GM19351 (cell line): ENCODE data around the gene KLC3.
"Not testable (repeated sequence)": the region's sequence is repeated elsewhere in the genome, so short reads cannot be mapped to it uniquely, and the experiment has no call there.

ENCODE experiments used
- ATAC-seq: cut with Tn5 transposase; IDR thresholded peaks from one replicate; pipeline ENCODE4 v1.9.1; 2021; ENCODE audit warnings: mild to moderate bottlenecking, moderate library complexity; ENCODE audit not compliant: unreplicated experiment

KLC3 gene

GRCh38 chr19:45315304-45315703 is 25.2 kb upstream of the KLC3 start:
- ATAC-seq: no peak

- no peak for ATAC-seq
Observed at GRCh38 chr19:45320997-45321775, 19.4 kb upstream of the KLC3 start.

DNA sequence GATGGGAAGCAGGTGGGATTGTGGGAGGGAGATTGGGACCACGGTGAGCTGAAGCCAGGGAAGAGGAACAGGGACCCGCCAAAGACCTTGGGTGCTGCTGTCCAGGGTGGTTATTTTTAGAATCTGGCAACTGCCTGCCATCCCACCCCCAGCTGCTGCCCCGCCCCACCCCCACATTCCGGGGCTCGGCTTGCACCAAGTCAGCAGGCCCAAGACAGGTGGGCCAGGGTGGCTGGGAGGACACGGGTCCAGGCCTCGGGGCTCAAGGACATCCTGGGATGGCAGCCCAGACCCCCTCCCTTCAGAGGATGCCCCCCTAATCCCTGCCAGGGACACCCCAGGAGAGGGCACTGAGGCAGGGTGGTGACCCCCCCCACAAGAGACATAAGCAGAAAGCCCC is 18.7 kb upstream of the KLC3 start:
- ATAC-seq: no peak

GRCh38 chr19:45322311-45322710 is 18.2 kb upstream of the KLC3 start:
- ATAC-seq: no peak

DNA sequence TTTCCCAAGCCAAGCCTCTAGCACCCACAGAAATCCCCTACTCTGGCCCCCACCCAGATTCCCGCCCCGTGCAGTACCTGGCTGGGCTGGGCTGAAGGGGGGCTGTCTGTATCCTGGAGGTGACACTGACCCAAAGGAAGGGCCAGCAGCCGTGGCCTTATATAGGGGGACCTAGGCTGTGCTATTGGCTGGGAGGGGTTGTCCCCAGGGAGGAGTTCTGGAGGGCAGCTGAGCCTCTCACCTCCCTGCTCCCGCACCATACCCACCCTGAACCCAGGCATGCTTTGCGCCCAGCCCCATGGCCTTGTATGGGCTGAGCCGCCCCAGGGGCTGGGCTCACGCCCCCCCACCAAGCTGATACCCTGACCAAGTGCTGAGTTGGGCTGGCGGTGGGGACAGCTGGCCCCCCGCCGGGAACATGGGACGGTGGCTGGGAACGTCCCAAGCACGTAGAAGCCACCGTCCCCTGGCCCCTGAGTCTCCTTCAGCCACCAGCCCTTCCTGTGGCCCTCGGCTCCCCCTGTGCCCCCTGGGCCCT is 17.7 kb upstream of the KLC3 start, which contains the start of gene CKM:
CKM (minus strand) TSS at position 132 of the 538 bp plus-strand sequence. CDS start 3,162 bp downstream, outside the sequence.
- ATAC-seq: no peak

GRCh38 chr19:45323671-45324081 is 16.9 kb upstream of the KLC3 start:
- no peak for ATAC-seq

DNA sequence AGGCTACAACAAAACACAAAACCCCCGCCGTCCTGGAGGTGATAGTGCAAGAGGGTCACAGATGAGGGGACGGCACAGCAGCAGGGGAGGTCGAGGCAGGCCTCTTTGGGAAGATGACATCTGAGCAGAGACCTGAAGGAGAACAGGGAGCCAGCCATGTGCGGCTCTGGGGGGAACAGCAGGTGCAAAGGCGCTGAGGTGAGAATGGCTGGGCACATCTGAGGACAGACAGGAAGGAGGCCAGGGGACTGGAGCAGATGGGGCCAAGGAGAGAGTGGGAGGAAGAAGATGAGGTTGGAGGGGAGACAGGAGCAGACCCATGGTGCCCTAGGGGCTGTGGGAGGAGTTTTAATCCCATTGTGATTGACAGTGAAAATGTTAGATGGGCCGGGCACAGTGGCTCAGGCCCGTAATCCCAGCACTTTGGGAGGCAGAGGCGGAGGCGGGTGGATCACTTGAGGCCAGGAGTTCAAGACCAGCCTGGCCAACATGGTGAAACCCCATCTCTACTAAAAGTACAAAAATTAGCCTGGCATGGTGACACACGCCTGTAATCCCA is 16.1 kb upstream of the KLC3 start:
- no peak for ATAC-seq

DNA sequence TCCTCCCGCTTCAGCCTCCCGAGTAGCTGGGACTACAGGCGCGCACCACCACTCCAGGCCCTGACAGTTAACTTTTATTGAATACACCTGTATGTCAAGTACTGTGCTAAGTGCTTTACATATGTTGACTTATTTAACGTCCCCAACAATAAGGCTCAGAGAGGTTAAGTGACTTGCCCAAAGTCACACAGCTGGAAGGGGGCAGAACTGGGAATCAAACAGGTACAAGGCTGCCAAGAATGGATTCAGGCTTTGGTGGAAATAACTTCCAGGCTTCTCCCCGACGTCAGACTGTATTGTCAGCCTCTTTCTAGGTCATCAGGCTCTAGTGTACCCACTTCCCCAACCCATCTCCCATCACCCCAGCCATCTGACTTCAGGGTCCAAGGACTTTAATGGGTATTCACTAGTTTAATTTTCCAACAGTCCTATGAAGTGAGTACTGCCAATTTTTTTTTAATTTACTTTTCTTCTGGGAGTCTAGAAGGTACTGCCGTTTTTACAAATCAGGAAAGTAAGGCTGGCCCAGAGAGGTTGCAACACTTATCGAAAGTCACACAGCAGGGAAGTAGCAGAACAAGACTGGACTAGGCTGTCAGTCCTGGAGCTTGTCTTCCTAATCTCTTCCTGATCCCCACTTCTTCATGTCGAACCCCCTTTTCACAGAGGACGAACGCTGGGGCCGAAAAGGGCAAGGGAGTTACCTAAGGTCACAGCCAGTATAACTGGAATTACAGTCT is 13.0 kb upstream of the KLC3 start:
- ATAC-seq: no peak

DNA sequence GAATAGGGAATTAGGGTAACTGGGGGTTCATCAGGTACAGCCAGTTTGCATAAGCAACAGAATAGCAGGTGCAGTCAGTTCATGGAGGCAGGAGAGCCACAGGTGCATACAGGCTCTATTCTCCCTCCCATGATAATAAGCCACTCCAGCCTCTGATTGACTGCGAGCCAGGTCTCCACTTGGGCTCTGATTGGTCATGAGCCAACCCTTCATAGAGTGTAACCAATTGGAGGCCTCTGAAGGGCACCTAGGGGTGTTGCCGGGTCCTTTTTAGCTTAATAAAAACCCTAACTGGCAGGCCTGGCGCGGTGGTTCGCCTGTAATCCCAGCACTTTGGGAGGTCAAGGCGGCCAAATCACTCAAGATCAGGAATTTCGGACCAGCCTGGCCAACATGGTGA is 9.1 kb upstream of the KLC3 start:
- ATAC-seq: no peak

- ATAC-seq: no peak
Observed at GRCh38 chr19:45333609-45334303, 6.8 kb upstream of the KLC3 start.

GRCh38 chr19:45334881-45335280 is 5.7 kb upstream of the KLC3 start:
- ATAC-seq: not testable (repeated sequence)

DNA sequence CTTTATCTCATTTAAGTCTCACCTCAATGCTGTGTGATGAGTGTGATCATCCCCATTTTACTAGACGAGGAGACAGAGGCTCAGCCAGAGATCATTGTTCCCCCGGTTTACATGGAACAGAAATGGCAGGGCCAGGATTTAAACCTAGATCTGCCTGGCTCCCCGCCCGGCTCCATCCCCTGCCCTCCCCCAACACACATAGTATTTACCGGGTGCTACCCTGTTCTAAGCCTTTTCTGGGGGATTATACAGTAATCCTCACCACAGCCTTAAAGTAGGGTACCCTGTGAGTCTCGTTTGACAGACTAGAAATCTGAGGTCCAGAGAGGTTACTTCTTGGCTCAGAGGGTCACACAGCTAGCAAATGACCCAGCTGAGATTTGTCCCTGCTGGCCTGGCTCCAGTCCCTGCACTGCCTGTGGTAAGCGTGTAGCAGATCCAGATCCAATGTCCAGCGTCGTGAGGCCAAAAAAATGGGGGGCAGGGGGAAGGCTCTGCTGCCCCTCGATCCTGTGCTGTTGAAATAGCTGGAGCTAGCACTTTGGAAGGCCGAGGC is 3.8 kb upstream of the KLC3 start:
- ATAC-seq: no peak

DNA sequence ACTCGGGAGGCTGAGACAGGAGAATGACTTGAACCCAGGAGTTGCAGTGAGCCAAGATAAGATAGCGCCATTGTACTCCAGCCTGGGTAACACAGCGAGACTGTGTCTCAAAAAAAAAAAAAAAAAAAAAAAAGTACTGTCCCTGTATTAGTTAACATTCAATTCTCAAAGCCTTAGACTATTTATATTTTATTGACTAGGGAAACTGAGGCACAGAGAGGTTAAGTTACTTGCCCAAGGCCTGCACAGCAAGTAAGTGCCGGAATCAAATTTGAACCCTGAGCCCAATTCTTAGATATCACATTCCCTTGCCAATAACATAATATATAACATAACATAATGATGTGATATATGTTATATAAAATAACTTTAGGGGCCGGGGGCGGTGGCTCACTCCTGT is 921 bp upstream of the KLC3 start:
- no peak for ATAC-seq

DNA sequence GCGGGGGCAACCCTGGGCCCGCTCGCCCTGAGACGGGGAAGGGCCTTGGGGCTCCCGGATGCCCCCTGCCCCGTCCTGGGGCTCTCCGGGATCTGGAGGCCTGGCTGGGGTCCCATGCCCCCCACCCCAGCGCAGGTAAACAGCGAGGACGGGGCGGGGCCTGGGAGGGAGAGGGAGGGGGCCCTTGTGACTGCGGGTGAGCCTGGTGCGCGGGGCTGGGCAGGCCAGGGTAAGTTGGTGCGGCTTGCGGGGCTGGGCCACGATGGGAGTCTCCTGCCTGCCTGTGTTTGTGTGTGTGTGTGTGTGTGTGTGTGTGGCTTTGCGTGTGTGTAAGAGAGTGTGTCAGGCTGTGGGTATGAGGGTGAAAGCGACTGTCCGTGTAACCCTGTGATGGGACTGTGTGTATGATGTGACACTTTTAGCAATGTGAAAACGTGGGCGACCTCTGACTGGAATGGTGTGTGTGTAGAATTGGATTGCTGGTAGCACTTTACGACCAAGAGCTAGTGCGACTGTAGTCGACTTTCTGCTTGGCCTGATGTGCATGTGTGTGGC is 426 bp downstream of the KLC3 start:
- ATAC-seq: no peak

DNA sequence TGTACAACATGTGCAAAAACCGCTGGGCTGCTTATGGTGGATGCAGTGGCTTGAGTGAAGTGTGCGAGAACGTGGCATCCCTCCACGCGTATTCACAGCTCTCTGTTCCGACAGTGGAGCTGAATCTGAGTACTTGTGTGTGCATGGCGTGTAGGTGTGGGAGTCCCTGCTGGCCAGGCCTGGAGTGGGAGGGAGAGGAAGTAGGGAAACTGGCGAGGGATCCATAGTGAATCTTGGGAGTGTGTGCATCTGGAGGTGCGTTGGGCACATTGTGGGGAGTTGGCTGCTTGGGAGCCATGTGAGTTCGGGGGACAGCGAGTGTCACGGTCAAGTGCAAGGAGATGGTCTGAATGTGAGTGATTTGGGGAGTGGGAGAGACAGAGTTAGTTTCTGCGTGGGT is 2.4 kb downstream of the KLC3 start:
- no peak for ATAC-seq

GRCh38 chr19:45344621-45345505 is 4.3 kb downstream of the KLC3 start:
- ATAC-seq: no peak

DNA sequence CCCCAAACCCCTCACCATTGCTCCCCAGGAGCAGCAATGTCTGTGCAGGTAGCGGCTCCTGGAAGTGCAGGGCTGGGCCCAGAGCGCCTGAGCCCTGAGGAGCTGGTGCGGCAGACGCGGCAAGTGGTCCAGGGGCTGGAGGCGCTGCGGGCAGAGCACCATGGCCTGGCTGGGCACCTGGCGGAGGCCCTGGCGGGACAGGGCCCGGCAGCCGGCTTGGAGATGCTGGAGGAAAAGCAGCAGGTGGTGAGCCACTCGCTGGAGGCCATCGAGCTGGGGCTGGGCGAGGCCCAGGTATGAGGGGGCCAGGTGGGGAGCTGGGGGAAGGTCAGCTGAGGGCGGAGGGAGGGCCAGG is 4.9 kb downstream of the KLC3 start:
- no peak for ATAC-seq

GRCh38 chr19:45346449-45346848 is 5.9 kb downstream of the KLC3 start:
- ATAC-seq: no peak

DNA sequence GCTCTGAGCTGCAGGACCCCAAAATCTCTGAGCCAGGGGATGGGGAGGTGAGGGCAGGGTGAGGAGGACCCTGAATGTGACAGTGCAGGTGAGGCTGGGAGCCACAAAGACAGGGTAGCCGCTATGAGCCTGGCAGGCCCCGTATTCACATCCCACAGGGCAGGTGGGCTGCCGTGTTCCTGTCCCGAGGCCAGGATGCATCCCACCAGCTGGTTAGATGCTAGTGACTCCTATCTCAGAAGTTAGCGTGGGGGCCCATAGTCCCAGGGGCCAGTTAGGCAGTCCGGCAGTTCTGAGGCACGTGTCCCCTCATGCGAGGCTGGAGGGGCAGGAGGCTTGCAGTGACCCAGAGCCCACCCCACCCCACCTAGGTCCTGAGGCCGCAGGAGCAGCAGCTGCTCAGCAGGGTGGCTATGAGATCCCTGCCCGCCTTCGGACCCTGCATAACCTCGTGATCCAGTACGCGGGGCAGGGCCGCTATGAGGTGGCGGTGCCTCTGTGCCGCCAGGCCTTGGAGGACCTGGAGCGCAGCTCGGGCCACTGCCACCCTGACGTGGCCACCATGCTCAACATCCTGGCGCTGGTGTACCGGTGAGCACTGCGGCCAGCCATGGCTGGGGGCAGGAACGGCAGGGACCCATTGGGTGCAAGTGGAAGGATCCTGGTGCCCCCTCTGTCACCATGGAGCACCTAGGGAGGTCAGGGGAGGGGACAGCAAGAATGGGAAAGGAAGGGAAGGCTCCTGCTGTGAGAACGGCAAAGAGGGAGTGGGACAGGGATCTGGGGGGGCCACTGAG is 7.2 kb downstream of the KLC3 start:
- ATAC-seq: no peak
